ENCODE data around the gene AACS.

GRCh38 chr12:125079084-125079483 lies 13.8 kb downstream of the AACS start:
- no peak for TF ChIP-seq ZNF384 (IDR thresholded peaks at IDR 0.05)
- TF ChIP-seq SP1 (IDR thresholded peaks at IDR 0.05): no peak
- TF ChIP-seq HDGF (IDR thresholded peaks at IDR 0.05; ENCODE audit: borderline replicate concordance): no peak
- TF ChIP-seq FOXK2 (IDR thresholded peaks at IDR 0.05): no peak
- TF ChIP-seq, protein P1, sequence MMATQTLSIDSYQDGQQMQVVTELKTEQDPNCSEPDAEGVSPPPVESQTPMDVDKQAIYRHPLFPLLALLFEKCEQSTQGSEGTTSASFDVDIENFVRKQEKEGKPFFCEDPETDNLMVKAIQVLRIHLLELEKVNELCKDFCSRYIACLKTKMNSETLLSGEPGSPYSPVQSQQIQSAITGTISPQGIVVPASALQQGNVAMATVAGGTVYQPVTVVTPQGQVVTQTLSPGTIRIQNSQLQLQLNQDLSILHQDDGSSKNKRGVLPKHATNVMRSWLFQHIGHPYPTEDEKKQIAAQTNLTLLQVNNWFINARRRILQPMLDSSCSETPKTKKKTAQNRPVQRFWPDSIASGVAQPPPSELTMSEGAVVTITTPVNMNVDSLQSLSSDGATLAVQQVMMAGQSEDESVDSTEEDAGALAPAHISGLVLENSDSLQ (IDR thresholded peaks at IDR 0.05): no peak
- TF ChIP-seq LEF1 (IDR thresholded peaks at IDR 0.05; ENCODE audit: borderline replicate concordance): no peak
- no peak for TF ChIP-seq ARNT (IDR thresholded peaks at IDR 0.05)
- no peak for TF ChIP-seq FOXM1 (IDR thresholded peaks at IDR 0.05; ENCODE audit: borderline replicate concordance)
- TF ChIP-seq BHLHE40 (IDR thresholded peaks at IDR 0.05; ENCODE audit: borderline replicate concordance): no peak
- TF ChIP-seq FOXA1 (IDR thresholded peaks at IDR 0.05): no peak
